Subcutaneous abdominal adipose tissue (tissue), 5 donors: ENCODE measurements around the gene DNAAF1.

Experiments
- H3K27ac ChIP-seq: one replicate; pipeline ENCODE4 v1.7.0; 2013; ENCODE audit warnings: low read depth, mild to moderate bottlenecking, inconsistent platforms, low read length, moderate library complexity
- H3K27me3 ChIP-seq, 5 donors: one replicate each; pipeline ENCODE4 v1.7.0; 2013; ENCODE audit warnings: low read length in 5 of 5, inconsistent platforms in 1 of 5; ENCODE audit not compliant: control insufficient read depth in 5 of 5, insufficient read depth in 4 of 5
- H3K36me3 ChIP-seq, 5 donors: one replicate each; pipeline ENCODE4 v1.7.0; 2013; ENCODE audit warnings: low read length in 5 of 5; ENCODE audit not compliant: control insufficient read depth in 5 of 5, insufficient read depth in 5 of 5
- H3K4me1 ChIP-seq, 5 donors: one replicate each; pipeline ENCODE4 v1.7.0; 2013; ENCODE audit warnings: low read length in 5 of 5, mild to moderate bottlenecking in 3 of 5, moderate library complexity in 1 of 5; ENCODE audit not compliant: control insufficient read depth in 5 of 5, insufficient read depth in 5 of 5
- H3K4me3 ChIP-seq, 5 donors: one replicate each; pipeline ENCODE4 v1.7.0; 2013; ENCODE audit warnings: low read length in 5 of 5, low read depth in 1 of 5
- H3K9ac ChIP-seq, 5 donors: one replicate each; pipeline ENCODE4 v1.7.0; 2013; ENCODE audit warnings: low read length in 5 of 5, mild to moderate bottlenecking in 4 of 5, moderate library complexity in 3 of 5
- H3K9me3 ChIP-seq, 5 donors: one replicate each; pipeline ENCODE4 v1.7.0; 2013; ENCODE audit warnings: low read length in 5 of 5; ENCODE audit not compliant: control insufficient read depth in 5 of 5
- donor health status: healthy.
- donor health status: healthy.
- donor health status: healthy.
- donor health status: healthy.
- donor health status: healthy.

DNAAF1 gene

DNA sequence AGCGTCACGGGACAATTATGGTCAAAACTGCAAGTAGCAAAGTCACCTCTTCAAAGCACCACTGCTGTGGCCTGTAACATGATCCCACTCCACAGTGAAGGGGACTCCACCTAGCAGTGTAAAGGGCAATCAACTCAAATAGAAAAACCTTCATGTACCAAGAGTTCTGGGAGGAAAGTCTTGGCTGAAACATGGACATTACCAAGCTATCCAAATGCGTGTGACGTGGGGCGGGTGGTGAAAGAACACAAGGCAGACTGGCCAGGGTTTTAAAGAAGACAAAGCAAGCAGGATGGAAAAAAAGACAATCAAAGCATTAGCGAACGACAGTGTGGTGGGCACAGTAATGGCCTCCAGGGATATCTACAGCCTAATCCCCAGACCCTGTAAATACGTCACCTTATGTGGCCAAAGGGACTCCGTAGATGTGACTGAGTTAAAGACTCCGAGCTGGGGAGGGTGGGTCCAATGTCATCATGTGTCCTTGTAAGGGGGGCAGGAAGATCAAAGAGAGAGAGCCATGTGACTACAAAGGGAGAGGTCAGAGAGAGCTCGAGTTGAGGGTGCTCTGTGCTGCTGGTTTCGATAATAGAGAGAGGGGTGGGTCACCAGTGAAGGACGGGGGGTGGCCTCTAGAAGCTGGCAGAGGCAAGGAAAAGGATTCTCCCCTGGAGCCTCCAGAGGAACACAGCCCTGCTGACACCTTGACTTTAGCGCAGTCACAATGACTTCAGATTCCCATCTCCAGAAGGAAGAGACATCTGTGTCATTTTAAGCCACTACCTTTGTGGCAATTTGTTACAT lies 6.1 kb upstream of the DNAAF1 start:
- Histone ChIP-seq H3K27ac (no peak overlapping the region), H3K9ac (peak overlapping the region in 2 of 5 donors; percentile 6 to 35)

DNA sequence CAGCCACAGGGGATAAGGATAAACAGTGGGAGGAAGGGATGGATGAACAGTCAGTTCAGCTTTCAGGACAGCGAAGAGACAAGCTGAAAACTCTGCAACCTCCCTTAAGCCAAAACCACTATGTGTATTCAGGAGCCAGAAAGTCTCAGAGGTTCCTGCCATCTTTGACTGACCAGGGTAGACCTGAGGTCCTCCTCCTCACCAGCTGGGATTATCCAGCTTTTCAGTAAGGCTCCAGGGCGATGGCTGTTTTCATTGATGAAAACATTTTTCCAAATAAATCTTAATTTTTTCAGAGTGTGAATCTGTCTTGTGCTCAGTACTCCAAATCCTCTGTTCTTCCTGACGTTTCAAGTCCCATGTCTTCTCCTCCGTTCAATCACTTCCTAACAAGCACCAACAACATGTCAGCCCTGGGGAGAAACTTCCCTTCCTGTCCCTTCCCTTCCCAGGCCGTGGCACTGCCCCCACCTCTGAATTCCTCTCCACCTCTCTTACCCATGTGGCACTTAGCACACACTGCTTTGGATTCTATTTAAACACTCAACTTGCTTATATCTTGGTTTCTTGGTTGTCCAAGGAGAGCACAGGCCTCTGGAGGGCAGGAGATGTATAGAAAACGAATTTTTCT lies 5.4 kb upstream of the DNAAF1 start:
- no peaks in the 10 kb centered on the region for H3K9me3 ChIP-seq
- no peak overlapping the region for H3K9ac ChIP-seq
- no peak overlapping the region for H3K4me3 ChIP-seq
- H3K36me3 ChIP-seq, result no peaks in the 10 kb centered on the region
- peaks cover 2 to 20% (median 17%) of the 10 kb centered on the region in 5 donors for H3K4me1 ChIP-seq
- no peak overlapping the region for H3K27ac ChIP-seq
- H3K27me3 ChIP-seq, result no peaks in the 10 kb centered on the region

More for the DNA sequence above, 6.1 kb upstream of the DNAAF1 start:
- Histone ChIP-seq H3K4me3 (no peak overlapping the region), H3K27me3 (no peaks in the 10 kb centered on the region), H3K9me3 (no peaks in the 10 kb centered on the region), H3K36me3 (no peaks in the 10 kb centered on the region), H3K4me1 (peaks cover 0 to 16% (median 12%) of the 10 kb centered on the region in 5 donors)

DNA sequence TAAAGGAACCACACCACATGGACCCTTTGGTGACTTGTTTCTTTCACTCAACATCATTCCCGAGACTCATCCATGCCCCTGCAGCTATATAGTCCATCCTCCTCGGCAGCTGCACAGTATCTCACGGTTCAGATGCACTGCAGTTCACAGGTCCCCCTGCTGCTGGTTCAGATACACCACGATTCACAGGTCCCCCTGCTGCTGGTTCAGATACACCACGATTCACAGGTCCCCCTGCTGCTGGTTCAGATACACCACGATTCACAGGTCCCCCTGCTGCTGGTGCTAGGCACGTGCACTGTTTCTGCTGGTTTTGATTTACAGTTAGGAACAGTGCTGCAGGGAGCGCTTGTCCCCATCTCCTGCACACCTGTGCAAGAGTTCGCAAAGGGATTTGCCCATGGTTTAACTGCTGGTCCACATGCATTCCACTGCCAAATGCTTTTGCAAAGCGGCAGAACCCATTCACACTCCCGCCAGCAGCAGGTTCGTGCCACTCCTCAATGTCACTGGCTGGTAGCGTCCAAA lies 3.9 kb upstream of the DNAAF1 start:
- H3K9ac ChIP-seq, result no peak overlapping the region
- H3K27ac ChIP-seq, result no peak overlapping the region
- H3K9me3 ChIP-seq, result no peaks in the 10 kb centered on the region
- H3K27me3 ChIP-seq, result no peaks in the 10 kb centered on the region
- H3K4me3 ChIP-seq, result no peak overlapping the region
- peaks cover 2 to 26% (median 22%) of the 10 kb centered on the region in 5 donors for H3K4me1 ChIP-seq
- H3K36me3 ChIP-seq, result no peaks in the 10 kb centered on the region

DNA sequence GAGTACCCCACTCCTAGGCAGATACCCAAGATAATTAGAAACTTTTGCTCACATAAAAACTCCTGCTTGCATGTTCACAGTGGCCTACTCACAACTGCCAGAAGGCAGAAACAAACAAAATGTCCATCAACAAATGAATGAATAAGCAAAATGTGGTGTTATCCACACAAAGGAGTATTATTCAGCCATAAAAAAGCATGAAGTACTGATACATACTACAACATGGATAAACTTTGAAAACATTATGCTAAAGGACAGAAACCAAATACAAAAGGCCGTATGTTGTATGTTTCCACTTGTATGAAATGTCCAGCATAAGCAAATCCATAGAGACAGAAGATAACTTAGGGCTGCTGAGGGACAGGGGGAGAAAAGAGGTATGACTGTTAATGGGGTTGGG lies 2.0 kb upstream of the DNAAF1 start:
- H3K27me3 ChIP-seq, result no peaks in the 10 kb centered on the region
- no peaks in the 10 kb centered on the region for H3K36me3 ChIP-seq
- no peak overlapping the region for H3K4me3 ChIP-seq
- H3K9ac ChIP-seq, result no peak overlapping the region
- no peaks in the 10 kb centered on the region for H3K9me3 ChIP-seq
- peaks cover 2 to 26% (median 22%) of the 10 kb centered on the region in 5 donors for H3K4me1 ChIP-seq
- H3K27ac ChIP-seq, result no peak overlapping the region

DNA sequence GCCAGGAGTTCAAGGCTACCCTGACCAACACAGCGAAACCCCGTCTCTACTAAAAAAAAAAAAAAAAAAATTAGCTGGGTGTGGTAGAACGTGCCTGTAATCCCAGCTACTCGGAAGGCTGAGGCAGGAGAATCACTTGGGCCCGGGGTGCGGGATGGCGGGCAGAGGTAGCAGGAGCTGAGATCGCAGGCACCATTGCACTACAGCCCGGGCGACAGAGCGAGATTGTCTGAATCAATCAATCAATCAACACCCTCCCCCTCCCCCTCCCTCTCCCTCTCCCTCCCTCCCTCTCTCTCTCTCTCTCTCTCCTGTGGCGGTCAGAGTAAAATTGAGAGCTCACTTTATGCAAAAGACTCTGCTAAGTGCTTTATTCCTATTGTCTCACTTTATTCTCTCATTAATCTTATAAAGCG lies 1.3 kb upstream of the DNAAF1 start:
- H3K4me1 ChIP-seq, result peaks cover 2 to 24% (median 20%) of the 10 kb centered on the region in 5 donors
- H3K4me3 ChIP-seq, result peak overlapping the region; percentile 66 to 92 (median 77)
- H3K27ac ChIP-seq, result peak overlapping the region; percentile 24
- no peaks in the 10 kb centered on the region for H3K9me3 ChIP-seq
- peak overlapping the region in 4 of 5 donors; percentile 48 to 84 (median 69) for H3K9ac ChIP-seq
- no peaks in the 10 kb centered on the region for H3K36me3 ChIP-seq
- no peaks in the 10 kb centered on the region for H3K27me3 ChIP-seq

DNA sequence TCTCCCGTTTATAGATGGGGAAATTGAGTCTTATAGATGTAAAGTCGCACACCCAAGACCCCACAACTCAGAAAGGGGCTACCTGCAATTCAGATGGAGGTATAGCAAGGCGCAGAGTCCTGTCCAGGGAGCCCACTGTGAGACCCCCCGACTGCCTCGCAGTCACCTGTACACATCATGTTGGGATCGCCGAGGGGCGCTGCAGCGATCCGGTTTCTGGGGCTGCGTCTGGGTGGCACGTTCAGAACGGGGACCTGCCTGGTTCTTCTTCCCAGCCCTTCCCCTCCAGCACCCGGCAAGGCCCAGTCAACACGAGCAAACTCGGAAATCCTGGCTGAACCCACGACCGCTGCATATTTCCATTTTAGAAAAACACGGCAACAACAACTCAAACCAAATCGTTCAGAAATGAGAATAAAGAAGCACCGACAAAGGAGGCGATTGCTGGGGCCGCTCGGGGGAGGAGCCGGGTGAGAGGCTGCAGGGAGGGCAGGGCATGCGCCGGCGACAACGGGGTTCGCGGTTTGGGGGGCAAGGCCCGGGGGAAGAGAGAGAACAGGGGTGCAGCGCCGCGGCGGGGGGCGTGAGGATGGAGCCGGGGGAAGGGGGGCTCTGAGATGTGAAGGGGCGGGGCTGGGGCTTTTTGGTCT lies 774 bp upstream of the DNAAF1 start:
- Histone ChIP-seq H3K4me1 (peaks cover 2 to 19% (median 16%) of the 10 kb centered on the region in 5 donors), H3K9ac (peak overlapping the region; percentile 4 to 84 (median 56)), H3K27ac (peak overlapping the region; percentile 24), H3K27me3 (no peaks in the 10 kb centered on the region), H3K36me3 (no peaks in the 10 kb centered on the region), H3K4me3 (peak overlapping the region; percentile 66 to 92 (median 77)), H3K9me3 (no peaks in the 10 kb centered on the region)

DNA sequence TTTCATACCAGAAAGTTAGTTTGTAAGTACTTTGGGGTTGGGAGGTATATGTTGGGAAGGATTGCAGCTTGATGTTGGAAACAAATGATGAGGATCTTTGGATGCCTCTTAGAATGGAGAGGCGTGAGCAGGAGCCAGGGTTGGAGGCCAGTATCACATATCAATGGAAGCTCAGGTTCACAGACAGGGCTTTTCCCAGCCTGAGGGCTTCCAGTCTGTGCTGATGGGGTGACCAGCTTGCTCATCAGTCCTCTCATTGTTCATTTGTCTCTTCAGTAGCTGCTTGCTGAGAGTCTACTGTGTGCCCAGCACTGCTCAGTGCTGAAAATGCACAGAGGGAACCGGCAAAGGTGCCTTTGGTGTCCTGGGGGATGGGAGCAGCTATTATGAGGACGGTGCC lies 5.8 kb downstream of the DNAAF1 start:
- peaks cover 0 to 3% (median 0%) of the 10 kb centered on the region in 5 donors for H3K27me3 ChIP-seq
- no peaks in the 10 kb centered on the region for H3K9me3 ChIP-seq
- no peaks in the 10 kb centered on the region for H3K4me1 ChIP-seq
- H3K36me3 ChIP-seq, result no peaks in the 10 kb centered on the region
- peak overlapping the region in 1 of 5 donors; percentile 12 for H3K9ac ChIP-seq
- no peak overlapping the region for H3K27ac ChIP-seq
- no peak overlapping the region for H3K4me3 ChIP-seq

DNA sequence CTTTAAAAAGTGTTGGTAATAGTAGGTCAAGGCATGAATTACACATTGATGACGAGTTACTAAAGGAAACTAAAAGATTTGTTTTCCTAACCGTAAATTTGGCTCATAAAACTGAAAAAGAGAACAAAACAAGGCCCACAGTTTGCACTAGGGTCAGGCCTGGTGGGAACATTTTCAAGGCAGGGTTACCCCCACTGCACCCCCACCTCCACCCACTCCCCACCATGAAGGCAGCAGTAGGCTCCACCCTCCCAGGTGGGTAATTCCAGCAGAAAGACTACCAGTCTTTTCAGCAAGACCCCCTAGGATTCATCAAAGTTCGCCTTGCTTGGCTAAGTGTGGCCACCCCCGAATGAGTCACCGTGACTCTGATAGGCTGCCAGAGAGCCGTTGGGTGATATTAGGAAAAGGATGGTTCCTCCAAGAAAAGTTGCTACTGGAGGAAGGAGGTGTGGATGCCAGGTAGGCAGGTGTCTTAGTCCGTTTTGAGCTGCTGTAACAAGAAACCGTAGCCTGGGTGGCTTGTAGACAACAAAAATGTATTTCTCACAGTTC lies 8.6 kb downstream of the DNAAF1 start:
- Histone ChIP-seq H3K36me3 (no peaks in the 10 kb centered on the region), H3K4me3 (no peak overlapping the region), H3K9ac (no peak overlapping the region), H3K27me3 (peaks cover 0 to 7% (median 3%) of the 10 kb centered on the region in 5 donors), H3K4me1 (no peaks in the 10 kb centered on the region), H3K27ac (no peak overlapping the region), H3K9me3 (no peaks in the 10 kb centered on the region)

DNA sequence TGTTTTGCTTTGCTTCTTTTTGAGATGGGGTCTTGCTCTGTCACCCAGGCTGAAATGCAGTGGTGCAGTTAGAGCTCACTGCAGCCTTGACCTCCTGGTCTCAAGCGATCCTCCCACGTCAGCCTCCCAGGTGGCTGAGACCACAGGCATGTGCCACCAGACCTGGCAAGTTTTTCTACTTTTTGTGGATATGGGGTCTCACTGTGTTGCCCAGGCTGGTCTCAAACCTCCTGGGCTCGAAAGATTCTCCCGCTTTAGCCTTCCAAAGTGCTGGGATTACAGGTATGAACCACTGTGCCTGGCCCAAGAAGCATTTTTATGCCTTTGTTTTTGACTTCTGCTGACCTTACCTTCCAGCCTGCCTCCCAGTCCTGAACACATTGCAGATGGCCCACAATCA lies 10.1 kb downstream of the DNAAF1 start:
- H3K9ac ChIP-seq, result no peak overlapping the region
- no peaks in the 10 kb centered on the region for H3K36me3 ChIP-seq
- H3K27me3 ChIP-seq, result peaks cover 3 to 14% (median 7%) of the 10 kb centered on the region in 5 donors
- no peaks in the 10 kb centered on the region for H3K9me3 ChIP-seq
- no peaks in the 10 kb centered on the region for H3K4me1 ChIP-seq
- H3K27ac ChIP-seq, result no peak overlapping the region
- no peak overlapping the region for H3K4me3 ChIP-seq
